Kidney tubule cell (primary cell): Measurements from ENCODE around the gene CD300C.
"Not testable (repeated sequence)": the region's sequence is repeated elsewhere in the genome, so short reads cannot be mapped to it uniquely, and the experiment has no call there.

Experiments used
- DNase-seq: peaks from one replicate; pipeline ENCODE4 v3.0.0-alpha.2; 2018; ENCODE audit warnings: low spot score

CD300C gene

GRCh38 chr17:74512624-74513091 is 33.3 kb downstream of the CD300C start:
- peak; percentile 89 for DNase-seq

DNA sequence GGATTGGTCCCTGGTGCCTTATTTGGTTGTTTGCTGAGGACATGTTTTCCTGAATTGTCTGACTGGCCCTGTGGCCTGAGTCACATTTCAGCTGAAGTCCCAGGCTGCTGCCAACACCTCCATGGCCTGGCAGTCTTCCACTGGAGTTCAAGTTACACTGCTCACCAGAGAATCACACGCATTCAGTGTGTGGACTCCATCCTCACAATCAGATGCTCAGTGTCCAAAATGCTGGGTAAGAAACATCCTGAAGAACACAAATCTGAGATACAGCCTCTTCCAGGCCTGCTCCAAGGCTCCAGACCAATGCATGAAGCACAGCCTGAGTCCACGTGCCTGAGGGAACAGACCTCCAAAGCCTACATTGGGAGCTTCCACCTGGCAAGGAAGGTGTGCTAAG is 33.9 kb downstream of the CD300C start:
- DNase-seq = peak; percentile 39

DNA sequence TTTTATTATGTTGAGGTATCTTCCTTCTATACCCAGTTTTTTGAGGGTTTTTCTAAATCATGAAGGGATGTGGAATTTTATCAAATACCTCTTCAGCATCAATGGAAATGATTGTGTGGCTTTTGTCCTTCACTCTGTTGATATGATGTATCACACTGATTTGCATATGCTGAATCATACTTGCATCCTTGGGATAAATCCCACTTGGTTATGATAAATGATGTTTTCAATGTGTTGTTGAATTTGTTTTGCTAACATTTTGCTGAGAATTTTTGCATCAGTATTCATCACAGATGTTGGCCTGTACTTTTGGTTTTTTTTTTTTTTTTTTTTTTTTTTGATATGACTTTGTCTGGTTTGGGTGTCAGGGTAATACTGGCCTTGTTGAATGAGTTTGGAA is 37.8 kb downstream of the CD300C start:
- no peak for DNase-seq

DNA sequence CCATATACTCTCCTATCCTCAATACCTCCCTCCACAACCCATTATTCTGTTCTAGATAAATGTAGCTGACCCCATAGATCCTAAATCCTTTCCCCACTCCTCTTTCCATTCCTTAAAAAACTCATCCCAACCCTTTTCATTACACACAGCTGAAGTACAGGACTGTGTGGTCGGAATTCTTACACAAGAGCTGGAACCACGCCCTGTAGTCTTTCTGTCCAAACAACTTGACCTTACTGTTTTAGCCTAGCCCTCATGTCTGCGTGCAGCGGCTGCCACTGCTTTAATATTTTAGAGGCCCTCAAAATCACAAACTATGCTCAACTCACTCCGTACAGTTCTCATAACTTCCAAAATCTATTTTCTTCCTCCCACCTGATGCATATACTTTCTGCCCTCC is 42.0 kb downstream of the CD300C start:
- DNase-seq = not testable (repeated sequence)

- DNase-seq = no peak
Measured at GRCh38 chr17:74502861-74503260, 43.1 kb downstream of the CD300C start.

- no peak for DNase-seq
Measured at GRCh38 chr17:74499992-74500391, 45.9 kb downstream of the CD300C start.

DNA sequence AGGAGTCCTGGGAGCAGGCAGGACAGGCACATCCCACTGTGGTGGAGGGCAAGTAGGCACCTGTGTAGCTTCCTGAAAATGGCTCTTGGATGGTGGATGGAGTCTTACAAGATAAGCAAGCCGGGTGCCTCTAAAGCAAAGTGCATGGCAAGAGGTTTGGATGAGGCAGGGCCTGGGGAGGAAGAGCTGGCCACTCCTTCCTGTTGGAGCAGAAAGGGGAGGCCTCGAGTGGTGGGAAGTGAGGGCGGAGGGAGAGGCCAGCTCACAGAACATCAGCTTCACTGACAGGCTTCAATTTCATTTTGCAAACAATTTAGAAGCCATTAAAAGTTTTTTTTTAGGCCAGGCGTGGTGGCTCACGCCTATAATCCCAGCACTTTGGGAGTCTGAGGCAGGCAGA is 48.4 kb downstream of the CD300C start:
- DNase-seq = no peak

DNA sequence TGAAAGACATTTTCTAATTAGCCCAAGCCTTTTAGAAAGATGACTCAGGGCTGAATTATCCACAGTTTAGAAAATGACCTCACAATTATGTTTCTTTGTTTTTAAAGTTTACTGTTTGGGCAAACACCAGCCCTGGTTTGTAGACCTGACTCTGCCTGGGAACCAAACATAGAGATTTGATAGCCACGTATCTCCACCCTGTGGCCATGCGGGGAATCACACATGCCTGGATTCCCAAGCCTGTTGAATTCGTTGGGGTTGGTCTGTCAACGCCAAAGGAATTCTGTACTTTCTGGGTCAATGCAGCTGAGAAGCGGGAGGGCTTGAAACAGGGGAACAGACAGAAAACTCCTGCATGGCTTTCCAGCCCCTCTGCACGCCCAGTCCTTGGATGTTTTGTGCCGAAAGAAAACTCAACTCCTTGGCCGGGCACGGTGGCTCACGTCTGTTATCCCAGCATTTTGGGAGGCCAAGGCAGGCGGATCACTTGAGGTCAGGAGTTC is 52.5 kb downstream of the CD300C start:
- peak; percentile 65 for DNase-seq

DNA sequence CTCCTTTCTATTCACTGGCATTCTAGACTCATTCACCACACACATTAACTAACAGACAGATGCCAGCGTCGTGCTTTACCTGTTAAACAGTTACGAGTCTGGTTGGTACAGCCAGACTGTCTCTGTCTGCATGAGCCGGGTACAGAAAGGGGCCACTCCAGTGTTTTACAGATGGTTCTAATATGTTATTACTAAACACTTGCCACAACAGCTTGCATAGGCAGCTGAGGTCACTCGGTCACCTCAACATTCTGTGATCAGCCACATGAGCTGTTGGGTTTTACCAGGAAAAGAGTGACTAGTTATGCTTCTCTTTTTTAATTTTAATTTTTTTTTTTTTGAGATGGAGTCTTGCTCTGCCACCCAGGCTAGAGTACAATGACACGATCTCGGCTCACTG is 54.3 kb downstream of the CD300C start:
- DNase-seq = peak; percentile 6
